NCI-H748 (cell line): ENCODE results near the gene CHN2.

Source experiments
- DNase-seq: peaks from one replicate; lab custom pipeline; 2025; ENCODE audit not compliant: unreplicated experiment; lab: John Stamatoyannopoulos, UW

The CHN2 gene

GRCh38 chr7:29354340-29354739, 159.8 kb downstream of the CHN2 start:
- no peak for DNase-seq

- no peak for DNase-seq
Measured at GRCh38 chr7:29355388-29355787, 160.8 kb downstream of the CHN2 start.

GRCh38 chr7:29356631-29357030, 162.1 kb downstream of the CHN2 start:
- peak; percentile 26 for DNase-seq

- DNase-seq, result no peak
Measured at GRCh38 chr7:29359482-29360093, 165.0 kb downstream of the CHN2 start.

GRCh38 chr7:29360633-29361625, 166.4 kb downstream of the CHN2 start:
- DNase-seq, result peak; percentile 72

- DNase-seq, result no peak
Measured at GRCh38 chr7:29362380-29362779, 167.8 kb downstream of the CHN2 start.

- no peak for DNase-seq
Measured at GRCh38 chr7:29363636-29364425, 169.3 kb downstream of the CHN2 start.

GRCh38 chr7:29364661-29365060, 170.1 kb downstream of the CHN2 start:
- no peak for DNase-seq

GRCh38 chr7:29365423-29365822, 170.8 kb downstream of the CHN2 start:
- no peak for DNase-seq

- no peak for DNase-seq
Measured at GRCh38 chr7:29367784-29368183, 173.2 kb downstream of the CHN2 start.

- no peak for DNase-seq
Measured at GRCh38 chr7:29369909-29370488, 175.4 kb downstream of the CHN2 start.

GRCh38 chr7:29370531-29371314, 176.1 kb downstream of the CHN2 start:
- no peak for DNase-seq

GRCh38 chr7:29371472-29371871, 176.9 kb downstream of the CHN2 start:
- DNase-seq, result no peak

- no peak for DNase-seq
Measured at GRCh38 chr7:29372351-29373090, 177.9 kb downstream of the CHN2 start.

GRCh38 chr7:29375641-29376562, 181.3 kb downstream of the CHN2 start:
- peak; percentile 46 for DNase-seq

GRCh38 chr7:29377718-29378117, 183.1 kb downstream of the CHN2 start:
- no peak for DNase-seq

- no peak for DNase-seq
Measured at GRCh38 chr7:29379551-29379950, 185.0 kb downstream of the CHN2 start.
